Colonic mucosa (tissue), 4 donors: ENCODE measurements around the gene STRN3. TPM values are rescaled to one million over a fixed set of nuclear protein-coding genes. Genes with fewer than 3 reads are reported as not detected.

Experiments
- DNase-seq: peaks from one replicate; pipeline ENCODE4 v3.0.0-alpha.2; 2020
- H3K27ac ChIP-seq: fragments of 200-600 bp; one replicate; pipeline ENCODE4 v1.8.0; 2021
- H3K27me3 ChIP-seq: fragments of 200-600 bp; one replicate; pipeline ENCODE4 v1.8.0; 2021
- H3K36me3 ChIP-seq: fragments of 200-600 bp; one replicate; pipeline ENCODE4 v1.8.0; 2021
- H3K4me1 ChIP-seq: fragments of 200-600 bp; one replicate; pipeline ENCODE4 v1.8.0; 2021; ENCODE audit warnings: mild to moderate bottlenecking
- H3K4me3 ChIP-seq: fragments of 200-600 bp; one replicate; pipeline ENCODE4 v1.8.0; 2021
- H3K9ac ChIP-seq, 2 donors: one replicate each; pipeline ENCODE4 v1.7.0; 2013; ENCODE audit warnings: control low read depth in 2 of 2, low read depth in 2 of 2, low read length in 2 of 2
- H3K9me3 ChIP-seq: fragments of 200-600 bp; one replicate; pipeline ENCODE4 v1.8.0; 2021
- intact Hi-C: fragments of 100-400 bp; cut with DNase I; formaldehyde crosslinking; loops from one replicate; pipeline ENCODE4 v1.14.1; 2022
- total RNA-seq, 2 donors: library from RNA; stranded (reverse); fragmentation: NEBNext Ultra II Directional in 1 of 2; extraction: Animal tissue kit (Norgen Biotek cat#: 25700) in 1 of 2; gene quantifications; one replicate each; pipeline ENCODE4 v1.2.1, GENCODE V29; 2021
- TF ChIP-seq, protein P1 (sequence below): fragments of 200-600 bp; IDR thresholded peaks from one replicate; pipeline ENCODE4 v1.8.0; 2022; ENCODE audit warnings: antibody characterized with exemption, mild to moderate bottlenecking
- donor health status: healthy.
- donor health status: DM: no; HTN: no; CAD: no.
- donor health status: DM: no; HTN: no; CAD: no.

STRN3 gene
- total RNA-seq, 2 donors from 2014 or later = 23.6 to 41.1 TPM

DNA sequence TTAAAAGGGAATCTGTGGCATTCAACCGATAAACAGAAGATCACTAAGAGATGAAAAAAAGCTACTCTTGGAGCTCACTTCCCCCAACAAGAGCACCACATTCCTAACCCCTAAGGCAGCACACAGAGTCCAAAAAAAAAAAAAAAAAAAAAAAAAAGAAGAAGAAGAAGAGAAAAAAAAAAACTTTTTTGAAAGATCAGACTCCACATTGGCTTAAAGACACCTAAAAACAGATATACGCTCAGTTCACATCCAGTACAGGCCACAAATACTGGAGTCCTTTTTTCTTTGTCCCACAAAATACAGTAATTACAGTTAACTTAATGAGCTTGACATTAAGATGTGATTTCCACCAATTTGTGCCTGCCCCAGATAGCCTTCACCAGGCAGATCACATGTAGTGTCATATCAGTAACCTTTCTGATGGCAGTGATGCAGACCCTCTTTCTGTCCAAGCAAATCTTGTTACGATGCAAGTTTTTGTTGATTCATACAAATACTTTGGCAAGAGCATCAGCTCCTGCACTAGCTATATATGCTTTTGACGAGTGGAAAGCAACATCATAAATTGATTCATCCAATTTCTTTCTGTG, 131.2 kb downstream of the STRN3 start:
- intact Hi-C loops = no loop called here
- Histone ChIP-seq H3K27me3 (no peaks in the 10 kb centered on the region), H3K9ac (no peak overlapping the region), H3K4me1 (no peaks in the 10 kb centered on the region), H3K9me3 (no peaks in the 10 kb centered on the region), H3K27ac (no peak overlapping the region), H3K4me3 (no peak overlapping the region), H3K36me3 (no peaks in the 10 kb centered on the region)
- TF ChIP-seq, protein P1, sequence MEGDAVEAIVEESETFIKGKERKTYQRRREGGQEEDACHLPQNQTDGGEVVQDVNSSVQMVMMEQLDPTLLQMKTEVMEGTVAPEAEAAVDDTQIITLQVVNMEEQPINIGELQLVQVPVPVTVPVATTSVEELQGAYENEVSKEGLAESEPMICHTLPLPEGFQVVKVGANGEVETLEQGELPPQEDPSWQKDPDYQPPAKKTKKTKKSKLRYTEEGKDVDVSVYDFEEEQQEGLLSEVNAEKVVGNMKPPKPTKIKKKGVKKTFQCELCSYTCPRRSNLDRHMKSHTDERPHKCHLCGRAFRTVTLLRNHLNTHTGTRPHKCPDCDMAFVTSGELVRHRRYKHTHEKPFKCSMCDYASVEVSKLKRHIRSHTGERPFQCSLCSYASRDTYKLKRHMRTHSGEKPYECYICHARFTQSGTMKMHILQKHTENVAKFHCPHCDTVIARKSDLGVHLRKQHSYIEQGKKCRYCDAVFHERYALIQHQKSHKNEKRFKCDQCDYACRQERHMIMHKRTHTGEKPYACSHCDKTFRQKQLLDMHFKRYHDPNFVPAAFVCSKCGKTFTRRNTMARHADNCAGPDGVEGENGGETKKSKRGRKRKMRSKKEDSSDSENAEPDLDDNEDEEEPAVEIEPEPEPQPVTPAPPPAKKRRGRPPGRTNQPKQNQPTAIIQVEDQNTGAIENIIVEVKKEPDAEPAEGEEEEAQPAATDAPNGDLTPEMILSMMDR = no peak
- DNase-seq = no peak

DNA sequence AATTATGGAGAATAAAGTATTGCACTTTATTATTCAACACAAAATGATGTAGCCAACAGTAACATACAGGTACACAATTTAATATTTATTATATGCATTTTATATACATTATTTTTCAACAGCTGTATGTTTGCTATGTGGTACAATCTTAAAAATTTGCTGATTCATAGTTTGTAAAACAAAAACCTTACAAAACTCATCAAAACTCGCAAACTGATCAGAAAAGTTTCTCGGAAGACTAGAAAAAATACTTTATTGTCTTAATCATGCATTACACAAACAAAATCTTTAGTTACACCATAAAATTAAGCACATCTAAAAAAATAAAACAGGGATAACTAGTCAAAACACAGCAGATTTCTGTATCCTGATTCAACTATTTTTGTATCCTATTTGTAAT, 132.4 kb downstream of the STRN3 start:
- TF ChIP-seq, protein P1 = no peak
- DNase-seq = no peak
- Histone ChIP-seq H3K27me3 (no peaks in the 10 kb centered on the region), H3K27ac (no peak overlapping the region), H3K4me1 (no peaks in the 10 kb centered on the region), H3K4me3 (no peak overlapping the region), H3K9me3 (no peaks in the 10 kb centered on the region), H3K36me3 (no peaks in the 10 kb centered on the region), H3K9ac (no peak overlapping the region)
- intact Hi-C loops = no loop called here

DNA sequence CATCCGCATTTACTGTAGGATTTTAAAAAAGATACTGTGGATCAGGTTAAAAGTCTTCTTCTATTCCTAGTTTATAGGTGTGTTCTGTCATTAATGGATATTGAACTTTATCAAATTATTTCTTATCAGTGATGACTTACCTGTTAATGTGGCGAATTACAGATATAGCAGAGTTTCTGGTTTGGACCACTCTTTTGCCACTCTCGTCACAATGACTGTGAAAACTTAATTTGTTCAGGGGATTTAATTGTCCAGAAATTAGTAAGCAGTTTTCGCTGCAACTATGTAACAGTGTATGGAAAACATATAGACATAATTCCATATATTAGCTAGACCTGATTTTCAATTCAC, 137.0 kb downstream of the STRN3 start:
- Histone ChIP-seq H3K27me3 (no peaks in the 10 kb centered on the region), H3K9me3 (no peaks in the 10 kb centered on the region), H3K36me3 (no peaks in the 10 kb centered on the region), H3K4me1 (no peaks in the 10 kb centered on the region), H3K9ac (no peak overlapping the region), H3K27ac (no peak overlapping the region), H3K4me3 (no peak overlapping the region)
- DNase-seq = no peak
- TF ChIP-seq, protein P1 = no peak
- intact Hi-C loops = no loop called here

DNA sequence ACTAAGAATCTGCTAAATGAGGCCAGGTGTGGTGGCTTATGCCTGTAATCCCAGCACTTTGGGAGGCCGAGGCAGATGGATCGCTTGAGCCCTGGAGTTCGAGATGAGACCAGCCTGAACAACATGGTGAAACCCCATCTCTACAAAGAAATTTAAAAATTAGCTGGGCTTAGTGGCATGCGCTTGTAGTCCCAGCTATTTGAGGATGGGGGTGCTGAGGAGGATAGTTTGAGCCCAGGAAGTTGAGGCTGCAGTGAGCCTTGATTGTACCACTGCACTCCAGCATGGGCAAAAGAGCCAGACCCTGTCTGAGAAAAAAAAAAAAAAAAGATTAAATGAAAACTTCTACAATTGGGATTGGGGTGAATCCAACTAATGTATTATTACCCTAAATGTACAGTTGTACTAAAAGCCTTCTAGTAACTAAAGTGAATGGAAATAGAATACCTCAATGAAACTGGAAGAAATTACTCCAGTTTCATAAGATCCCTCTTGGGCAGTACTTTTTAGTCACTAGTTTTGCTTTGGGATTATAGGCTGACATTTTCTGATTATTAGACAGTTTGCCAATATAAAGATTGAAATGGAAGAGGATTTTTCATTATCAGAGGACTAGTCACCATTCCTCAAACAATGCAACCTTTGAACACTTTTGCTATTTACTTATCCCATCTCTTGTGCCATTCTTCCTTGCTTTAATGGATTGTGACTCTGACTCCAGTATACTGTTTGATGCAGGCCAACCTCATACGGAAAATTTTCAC, 137.5 kb downstream of the STRN3 start:
- H3K36me3 ChIP-seq = no peaks in the 10 kb centered on the region
- no peak for DNase-seq
- H3K9ac ChIP-seq = no peak overlapping the region
- no peak overlapping the region for H3K4me3 ChIP-seq
- H3K4me1 ChIP-seq = no peaks in the 10 kb centered on the region
- TF ChIP-seq, protein P1 = no peak
- H3K27me3 ChIP-seq = no peaks in the 10 kb centered on the region
- H3K27ac ChIP-seq = no peak overlapping the region
- H3K9me3 ChIP-seq = no peaks in the 10 kb centered on the region
- intact Hi-C loops = no loop called here

DNA sequence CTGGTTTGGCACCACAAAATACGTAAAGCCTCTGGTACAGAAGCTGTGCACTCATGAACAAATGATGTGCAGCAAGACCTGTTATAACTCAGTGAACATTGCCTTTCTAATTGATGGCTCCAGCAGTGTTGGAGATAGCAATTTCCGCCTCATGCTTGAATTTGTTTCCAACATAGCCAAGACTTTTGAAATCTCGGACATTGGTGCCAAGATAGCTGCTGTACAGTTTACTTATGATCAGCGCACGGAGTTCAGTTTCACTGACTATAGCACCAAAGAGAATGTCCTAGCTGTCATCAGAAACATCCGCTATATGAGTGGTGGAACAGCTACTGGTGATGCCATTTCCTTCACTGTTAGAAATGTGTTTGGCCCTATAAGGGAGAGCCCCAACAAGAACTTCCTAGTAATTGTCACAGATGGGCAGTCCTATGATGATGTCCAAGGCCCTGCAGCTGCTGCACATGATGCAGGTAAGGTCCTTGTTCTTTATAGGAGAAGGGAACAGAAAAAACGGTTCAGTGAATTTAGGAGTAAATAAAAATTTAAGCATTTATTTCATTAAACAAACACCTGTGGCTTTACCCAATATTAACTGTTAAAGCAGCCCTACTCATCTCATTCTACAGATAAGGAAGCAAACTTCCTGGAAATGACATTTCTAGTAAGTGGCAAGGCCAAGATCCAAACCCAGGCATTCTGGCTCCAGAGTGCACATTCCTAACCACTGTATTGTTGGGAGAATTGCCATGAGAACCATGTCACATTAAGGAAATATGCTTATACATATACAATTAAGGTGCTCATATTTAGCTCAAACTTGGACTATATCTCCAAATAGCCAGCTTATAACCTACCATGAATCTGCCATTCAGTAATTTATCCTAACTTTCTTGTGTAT, 140.1 kb downstream of the STRN3 start:
- intact Hi-C loops = no loop called here
- no peaks in the 10 kb centered on the region for H3K9me3 ChIP-seq
- H3K4me3 ChIP-seq = no peak overlapping the region
- DNase-seq = no peak
- no peaks in the 10 kb centered on the region for H3K36me3 ChIP-seq
- no peak overlapping the region for H3K9ac ChIP-seq
- TF ChIP-seq, protein P1 = no peak
- no peaks in the 10 kb centered on the region for H3K27me3 ChIP-seq
- no peak overlapping the region for H3K27ac ChIP-seq
- H3K4me1 ChIP-seq = no peaks in the 10 kb centered on the region
